PC-3 (cell line): ENCODE measurements around the gene SRPK3. TPM values are rescaled to one million over a fixed set of nuclear protein-coding genes. Genes with fewer than 3 reads are reported as not detected.

Source experiments
- ATAC-seq: fragments of 200-7000 bp; cut with Tn5 transposase; 2 replicates; pipeline ENCODE4 v1.9.1; 2020; ENCODE audit warnings: mild to moderate bottlenecking, moderate library complexity
- BruUV-seq: library from RNA; stranded (reverse); fragments of 400-500 nt; replicated peaks from 2 replicates; lab custom pipeline; 2021; lab: Mats Ljungman, UMichigan
- CTCF ChIA-PET: fragments of 300-600 bp; sonication (Branson Sonifier 250); formaldehyde crosslinking; loops from one replicate; lab custom pipeline; 2022; ENCODE audit warnings: antibody characterized with exemption; lab: Charles Lee
- POLR2A ChIA-PET: fragments of 300-600 bp; sonication (Branson Sonifier 250); formaldehyde crosslinking; loops from one replicate; lab custom pipeline; 2022; ENCODE audit warnings: antibody characterized with exemption; ENCODE audit not compliant: unreplicated experiment; lab: Charles Lee
- DNase-seq: peaks from one replicate; pipeline ENCODE4 v3.0.0-alpha.2; 2015
- H2AFZ ChIP-seq: fragments of 300-600 bp; sonication (generic); 2 replicates; pipeline ENCODE4 v1.6.0; 2016; ENCODE audit warnings: antibody characterized with exemption, low read length
- H3F3A ChIP-seq: fragments of 300-600 bp; sonication (generic); one replicate; pipeline ENCODE4 v1.6.0; 2017; ENCODE audit warnings: antibody characterized with exemption, low read length, control low read depth, mild to moderate bottlenecking; ENCODE audit not compliant: unreplicated experiment
- H3K27ac ChIP-seq: fragments of 300-600 bp; sonication (generic); 2 replicates; pipeline ENCODE4 v1.5.1; 2016; ENCODE audit warnings: mild to moderate bottlenecking, low read length
- H3K27me3 ChIP-seq: fragments of 300-600 bp; sonication (generic); 2 replicates; pipeline ENCODE4 v1.6.1; 2016; ENCODE audit warnings: low read length, mixed read lengths
- H3K36me3 ChIP-seq: fragments of 300-600 bp; sonication (generic); 2 replicates; pipeline ENCODE4 v1.6.1; 2016; ENCODE audit warnings: low read depth, mixed run types, low read length, mixed read lengths
- H3K4me1 ChIP-seq: fragments of 300-600 bp; sonication (generic); 2 replicates; pipeline ENCODE4 v1.5.1; 2016; ENCODE audit warnings: low read length; ENCODE audit not compliant: insufficient read depth
- H3K4me2 ChIP-seq: fragments of 300-600 bp; sonication (generic); 2 replicates; pipeline ENCODE4 v1.6.0; 2016; ENCODE audit warnings: low read length
- H3K4me3 ChIP-seq: fragments of 300-600 bp; sonication (generic); 2 replicates; pipeline ENCODE4 v1.5.1; 2016; ENCODE audit warnings: mild to moderate bottlenecking, low read length, mixed read lengths
- H3K79me2 ChIP-seq: fragments of 300-600 bp; sonication (generic); 2 replicates; pipeline ENCODE4 v1.6.1; 2017; ENCODE audit warnings: low read length, mixed read lengths
- H3K9ac ChIP-seq: fragments of 300-600 bp; sonication (generic); 2 replicates; pipeline ENCODE4 v1.6.0; 2016; ENCODE audit warnings: mild to moderate bottlenecking, low read length
- H3K9me2 ChIP-seq: fragments of 300-600 bp; sonication (generic); replicated peaks from 2 replicates; pipeline ENCODE4 v1.6.1; 2016; ENCODE audit warnings: mixed run types, low read length, mixed read lengths
- H3K9me3 ChIP-seq: fragments of 300-600 bp; sonication (generic); 2 replicates; pipeline ENCODE4 v1.6.1; 2016; ENCODE audit warnings: low read length, mixed read lengths
- H4K20me1 ChIP-seq: fragments of 300-600 bp; sonication (generic); 2 replicates; pipeline ENCODE4 v1.6.1; 2016; ENCODE audit warnings: low read length, mixed read lengths
- CTCF ChIP-seq: fragments of 300-600 bp; sonication (generic); conservative IDR thresholded peaks from 2 replicates; pipeline ENCODE4 v1.5.1; 2017; ENCODE audit warnings: antibody characterized with exemption, low read depth, mild to moderate bottlenecking, low read length
- EZH2 ChIP-seq: fragments of 300-600 bp; sonication (generic); IDR thresholded peaks from one replicate; pipeline ENCODE4 v1.6.1; 2017; ENCODE audit warnings: antibody characterized with exemption, mild to moderate bottlenecking, low read length; ENCODE audit not compliant: unreplicated experiment
- EZH2phosphoT487 ChIP-seq: fragments of 300-600 bp; sonication (generic); IDR thresholded peaks from 2 replicates; pipeline ENCODE4 v1.6.1; 2018; ENCODE audit warnings: mild to moderate bottlenecking, antibody characterized with exemption, low read length, borderline replicate concordance
- intact Hi-C: fragments of 100-400 bp; cut with micrococcal nuclease; formaldehyde crosslinking; loops from 2 replicates; pipeline ENCODE4 v1.9.0; 2023
- total RNA-seq: library from RNA; depleted of rRNA; stranded (reverse); fragments of >200 nt; gene quantifications from 2 replicates; pipeline ENCODE4 v1.2.3, GENCODE V29; 2014

The SRPK3 gene
- total RNA-seq, 1 experiment from 2014 or later, result 1.5 TPM

GRCh38 chrX:153805436-153805835, 24.6 kb downstream of the SRPK3 start:
- intact Hi-C loops, result no loop called here
- H4K20me1 ChIP-seq, result no peaks in the 10 kb centered on the region
- ChIA-PET CTCF (no interaction called here), POLR2A (no interaction called here)
- no peak overlapping the region for H3K27ac ChIP-seq
- TF ChIP-seq EZH2 (no peak), EZH2phosphoT487 (no peak), CTCF (no peak)
- H2AFZ ChIP-seq, result no peak overlapping the region
- H3K9me3 ChIP-seq, result no peaks in the 10 kb centered on the region
- H3K9ac ChIP-seq, result no peak overlapping the region
- no peak overlapping the region for H3K4me2 ChIP-seq
- H3K9me2 ChIP-seq, result no peaks in the 10 kb centered on the region
- no peaks in the 10 kb centered on the region for H3F3A ChIP-seq
- no peak overlapping the region for H3K4me3 ChIP-seq
- no peaks in the 10 kb centered on the region for H3K36me3 ChIP-seq
- H3K27me3 ChIP-seq, result no peaks in the 10 kb centered on the region
- ATAC-seq, result no peak
- no TSS peak for BruUV-seq
- H3K79me2 ChIP-seq, result no peaks in the 10 kb centered on the region
- DNase-seq, result no peak
- no peaks in the 10 kb centered on the region for H3K4me1 ChIP-seq

GRCh38 chrX:153806999-153807575, 26.2 kb downstream of the SRPK3 start:
- Histone ChIP-seq H3K9ac (no peak overlapping the region), H3F3A (no peaks in the 10 kb centered on the region), H3K9me3 (no peaks in the 10 kb centered on the region), H3K4me3 (no peak overlapping the region), H3K9me2 (no peaks in the 10 kb centered on the region), H3K4me2 (no peak overlapping the region), H3K27ac (no peak overlapping the region), H4K20me1 (no peaks in the 10 kb centered on the region), H3K4me1 (no peaks in the 10 kb centered on the region), H2AFZ (no peak overlapping the region), H3K79me2 (no peaks in the 10 kb centered on the region), H3K27me3 (no peaks in the 10 kb centered on the region), H3K36me3 (no peaks in the 10 kb centered on the region)
- intact Hi-C loops, result no loop called here
- no peak for ATAC-seq
- ChIA-PET CTCF (no interaction called here), POLR2A (no interaction called here)
- TF ChIP-seq CTCF, result no peak
- TF ChIP-seq EZH2, result no peak
- no peak for TF ChIP-seq EZH2phosphoT487
- DNase-seq, result no peak
- no TSS peak for BruUV-seq

GRCh38 chrX:153807976-153808375, 27.1 kb downstream of the SRPK3 start:
- no peak for ATAC-seq
- intact Hi-C loops, result no loop called here
- no peak overlapping the region for H2AFZ ChIP-seq
- H3K9me3 ChIP-seq, result no peaks in the 10 kb centered on the region
- H3F3A ChIP-seq, result no peaks in the 10 kb centered on the region
- POLR2A ChIA-PET, result no interaction called here
- no peaks in the 10 kb centered on the region for H3K36me3 ChIP-seq
- no peaks in the 10 kb centered on the region for H4K20me1 ChIP-seq
- no TSS peak for BruUV-seq
- H3K9ac ChIP-seq, result no peak overlapping the region
- no peaks in the 10 kb centered on the region for H3K9me2 ChIP-seq
- no peaks in the 10 kb centered on the region for H3K27me3 ChIP-seq
- H3K4me1 ChIP-seq, result no peaks in the 10 kb centered on the region
- CTCF ChIA-PET, result no interaction called here
- no peak overlapping the region for H3K4me2 ChIP-seq
- no peak overlapping the region for H3K27ac ChIP-seq
- no peak overlapping the region for H3K4me3 ChIP-seq
- DNase-seq, result no peak
- TF ChIP-seq CTCF (no peak), EZH2phosphoT487 (no peak), EZH2 (no peak)
- H3K79me2 ChIP-seq, result no peaks in the 10 kb centered on the region
